ENCODE data around the gene GIGYF2. TPM values are rescaled to one million over a fixed set of nuclear protein-coding genes. Genes with fewer than 3 reads are reported as not detected.

The GIGYF2 gene
- polyA plus RNA-seq, 2 of the 4 experiments (the other 2 are of a cell fraction): 31.2 to 46.3 TPM

DNA sequence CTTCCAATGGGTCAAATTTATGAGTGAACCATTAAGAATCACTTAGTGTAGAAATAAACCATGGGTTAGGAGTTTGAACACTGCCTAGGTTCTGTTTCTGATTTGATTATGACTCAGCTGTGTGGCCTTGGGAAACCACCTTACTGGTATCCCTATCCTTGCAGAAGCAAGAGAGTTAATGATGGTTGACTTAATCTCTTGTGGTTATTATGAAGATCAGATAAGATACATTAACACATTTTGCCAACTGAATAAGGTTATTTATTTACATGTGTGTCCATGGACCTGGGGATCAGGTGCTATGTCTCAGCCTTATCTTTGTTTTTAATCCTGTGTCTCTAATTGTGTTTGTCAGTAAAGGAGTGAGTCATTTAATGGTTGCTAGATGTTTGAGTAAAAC lies 84.6 kb downstream of the GIGYF2 start:
- DNase-seq (ENCODE audit: low read depth in 1 of 2, low spot score in 1 of 2) (peak; percentile 30 to 37), FAIRE-seq (peak; percentile 46), ATAC-seq (peak in 1 of 2 experiments; percentile 71; a peak in 3 of 6 replicates)
- no peaks in the 10 kb centered on the region for H3K9me3 ChIP-seq
- CTCF ChIA-PET: no interaction called here
- H3K4me3 ChIP-seq: no peak overlapping the region
- peaks cover 12% of the 10 kb centered on the region for H3K4me1 ChIP-seq
- TF ChIP-seq CHD4 (IDR thresholded peaks at IDR 0.05; ENCODE audit: borderline replicate concordance): no peak
- TF ChIP-seq ESRRA (IDR thresholded peaks at IDR 0.05; ENCODE audit: borderline replicate concordance, low read length): no peak
- 0 out of 6 replicates have a peak overlapping the region, but pooled peaks of 1 of the 2 experiments have one; percentile 23 for H3K27ac ChIP-seq
- H3K4me2 ChIP-seq: peak overlapping the region; percentile 36
- POLR2A ChIA-PET: no interaction called here

- Histone ChIP-seq H3K27ac (no peak overlapping the region), H3K9me3 (no peaks in the 10 kb centered on the region), H3K4me2 (no peak overlapping the region), H3K4me1 (peaks cover 12% of the 10 kb centered on the region), H3K4me3 (no peak overlapping the region)
- ATAC-seq (no peak), DNase-seq (ENCODE audit: low read depth in 1 of 2, low spot score in 1 of 2) (no peak), FAIRE-seq (no peak)
- POLR2A ChIA-PET: no interaction called here
- TF ChIP-seq FOSB (CRISPR knock-in tag; IDR thresholded peaks at IDR 0.05) (no peak), HES2 (IDR thresholded peaks at IDR 0.05) (no peak), FOXS1 (CRISPR knock-in tag; IDR thresholded peaks at IDR 0.05) (no peak), NR3C1 (IDR thresholded peaks at IDR 0.05) (no peak)
- CTCF ChIA-PET: interaction anchor here (1.3 kb wide), 1 partner anchor 9 kb away, joined by 4 read pairs; no protein-coding TSS in a partner anchor
Observed at GRCh38 chr2:232783278-232783677, 86.1 kb downstream of the GIGYF2 start.

- Histone ChIP-seq H3K4me1 (no peaks in the 10 kb centered on the region), H3K4me3 (no peak overlapping the region), H3K27ac (no peak overlapping the region), H3K4me2 (no peak overlapping the region), H3K9me3 (no peaks in the 10 kb centered on the region)
- CTCF ChIA-PET: no interaction called here
- ATAC-seq (no peak), DNase-seq (ENCODE audit: low read depth in 1 of 2, low spot score in 1 of 2) (no peak), FAIRE-seq (no peak)
- POLR2A ChIA-PET: no interaction called here
- TF ChIP-seq FOXS1 (CRISPR knock-in tag; IDR thresholded peaks at IDR 0.05) (no peak), MYC (IDR thresholded peaks at IDR 0.05; ENCODE audit: borderline replicate concordance, low read length) (no peak), HOXA7 (CRISPR knock-in tag; IDR thresholded peaks at IDR 0.05) (no peak), FOSB (CRISPR knock-in tag; IDR thresholded peaks at IDR 0.05) (no peak), REST (IDR thresholded peaks at IDR 0.05) (no peak), CEBPB (IDR thresholded peaks at IDR 0.05) (no peak), RARB (CRISPR knock-in tag; IDR thresholded peaks at IDR 0.05) (no peak), ZNF302 (CRISPR knock-in tag; IDR thresholded peaks at IDR 0.05) (no peak), HOXB13 (CRISPR knock-in tag; IDR thresholded peaks at IDR 0.05; ENCODE audit: low read depth) (no peak), TFCP2L1 (CRISPR knock-in tag; IDR thresholded peaks at IDR 0.05) (no peak), HOXB5 (CRISPR knock-in tag; IDR thresholded peaks at IDR 0.05) (no peak), MAZ (IDR thresholded peaks at IDR 0.05; ENCODE audit: borderline replicate concordance, low read depth, low read length) (no peak), TP53 (CRISPR knock-in tag; IDR thresholded peaks at IDR 0.05) (no peak), JUN (IDR thresholded peaks at IDR 0.05) (no peak), NR3C1 (IDR thresholded peaks at IDR 0.05) (no peak), RFX5 (IDR thresholded peaks at IDR 0.05) (no peak), MAX (IDR thresholded peaks at IDR 0.05) (no peak)
- TF ChIP-seq, protein P1, sequence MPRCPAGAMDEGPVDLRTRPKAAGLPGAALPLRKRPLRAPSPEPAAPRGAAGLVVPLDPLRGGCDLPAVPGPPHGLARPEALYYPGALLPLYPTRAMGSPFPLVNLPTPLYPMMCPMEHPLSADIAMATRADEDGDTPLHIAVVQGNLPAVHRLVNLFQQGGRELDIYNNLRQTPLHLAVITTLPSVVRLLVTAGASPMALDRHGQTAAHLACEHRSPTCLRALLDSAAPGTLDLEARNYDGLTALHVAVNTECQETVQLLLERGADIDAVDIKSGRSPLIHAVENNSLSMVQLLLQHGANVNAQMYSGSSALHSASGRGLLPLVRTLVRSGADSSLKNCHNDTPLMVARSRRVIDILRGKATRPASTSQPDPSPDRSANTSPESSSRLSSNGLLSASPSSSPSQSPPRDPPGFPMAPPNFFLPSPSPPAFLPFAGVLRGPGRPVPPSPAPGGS (IDR thresholded peaks at IDR 0.05): no peak
- TF ChIP-seq, protein P2, sequence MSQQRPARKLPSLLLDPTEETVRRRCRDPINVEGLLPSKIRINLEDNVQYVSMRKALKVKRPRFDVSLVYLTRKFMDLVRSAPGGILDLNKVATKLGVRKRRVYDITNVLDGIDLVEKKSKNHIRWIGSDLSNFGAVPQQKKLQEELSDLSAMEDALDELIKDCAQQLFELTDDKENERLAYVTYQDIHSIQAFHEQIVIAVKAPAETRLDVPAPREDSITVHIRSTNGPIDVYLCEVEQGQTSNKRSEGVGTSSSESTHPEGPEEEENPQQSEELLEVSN (IDR thresholded peaks at IDR 0.05; ENCODE audit: borderline replicate concordance, low read depth): no peak
Observed at GRCh38 chr2:232787806-232788205, 90.7 kb downstream of the GIGYF2 start.

All from A549 (cell line).